Activated naive CD4-positive, alpha-beta T cell treated with anti-CD3 and anti-CD28 coated beads, Interleukin-2, amount 50 U/mL, for 16 hours (primary cell): Measurements from ENCODE around the gene FGF19.

Experiments
- DNase-seq: peaks from one replicate; pipeline ENCODE4 v3.0.0-alpha.2; 2020

Gene FGF19, protein sequence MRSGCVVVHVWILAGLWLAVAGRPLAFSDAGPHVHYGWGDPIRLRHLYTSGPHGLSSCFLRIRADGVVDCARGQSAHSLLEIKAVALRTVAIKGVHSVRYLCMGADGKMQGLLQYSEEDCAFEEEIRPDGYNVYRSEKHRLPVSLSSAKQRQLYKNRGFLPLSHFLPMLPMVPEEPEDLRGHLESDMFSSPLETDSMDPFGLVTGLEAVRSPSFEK

DNA sequence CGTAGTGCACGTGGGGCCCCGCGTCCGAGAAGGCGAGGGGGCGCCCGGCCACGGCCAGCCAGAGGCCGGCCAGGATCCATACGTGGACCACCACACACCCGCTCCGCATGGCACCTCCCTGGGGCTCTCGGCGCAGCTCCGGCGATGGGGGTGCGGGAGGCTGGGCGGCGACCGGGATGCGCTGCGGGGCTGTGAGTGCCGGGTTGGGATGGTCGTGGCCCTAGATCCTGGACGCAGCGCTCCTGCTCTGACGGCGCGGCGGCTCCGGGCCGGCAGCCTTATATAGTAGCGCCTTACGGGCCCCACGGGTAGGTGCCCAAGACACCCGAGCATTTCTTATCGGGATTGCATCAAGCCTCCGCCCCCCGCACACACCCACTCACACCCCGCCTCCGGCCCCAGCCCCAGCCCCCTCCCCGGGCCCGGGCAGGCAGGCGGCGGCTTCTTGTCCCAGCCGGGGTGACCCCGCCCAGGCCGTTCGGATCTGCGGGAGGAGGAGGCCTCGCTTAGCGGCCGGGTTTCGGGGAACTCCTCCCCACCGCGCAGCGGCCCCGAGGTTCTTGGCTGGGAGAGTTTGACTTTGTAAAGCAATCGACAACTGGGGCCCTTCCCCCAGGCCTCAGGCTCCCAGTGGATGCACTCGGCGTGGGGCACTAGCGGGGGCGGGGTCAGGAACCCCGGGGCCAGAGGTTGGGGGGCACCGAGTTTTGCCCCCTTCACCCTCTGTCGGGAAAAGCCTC lies at the start of gene FGF19:
FGF19 (minus strand) TSS at position 255 of the 740 bp plus-strand sequence; CDS start at position 109, 146 bp downstream.
- DNase-seq: no peak

DNA sequence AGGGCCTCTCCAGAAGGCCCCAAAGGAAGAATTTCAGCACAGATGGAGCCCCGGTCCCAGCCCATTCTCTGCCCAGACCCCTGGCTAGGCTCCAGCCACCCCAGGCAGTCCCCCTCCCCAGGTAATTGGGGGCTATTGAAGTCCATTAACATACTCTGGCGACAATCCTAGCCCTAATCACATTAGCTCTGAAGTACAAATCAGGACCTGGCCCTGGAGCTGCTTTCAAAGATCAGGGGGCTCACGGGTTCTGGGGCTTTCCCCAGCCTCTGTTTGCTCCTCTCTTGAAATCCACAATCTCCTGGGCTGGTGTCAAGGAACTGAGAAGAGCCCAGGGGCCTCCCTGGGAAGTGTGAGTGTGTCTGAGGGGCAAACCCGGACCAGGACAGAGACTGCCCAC lies 49.1 kb upstream of the FGF19 start:
- no peak for DNase-seq

DNA sequence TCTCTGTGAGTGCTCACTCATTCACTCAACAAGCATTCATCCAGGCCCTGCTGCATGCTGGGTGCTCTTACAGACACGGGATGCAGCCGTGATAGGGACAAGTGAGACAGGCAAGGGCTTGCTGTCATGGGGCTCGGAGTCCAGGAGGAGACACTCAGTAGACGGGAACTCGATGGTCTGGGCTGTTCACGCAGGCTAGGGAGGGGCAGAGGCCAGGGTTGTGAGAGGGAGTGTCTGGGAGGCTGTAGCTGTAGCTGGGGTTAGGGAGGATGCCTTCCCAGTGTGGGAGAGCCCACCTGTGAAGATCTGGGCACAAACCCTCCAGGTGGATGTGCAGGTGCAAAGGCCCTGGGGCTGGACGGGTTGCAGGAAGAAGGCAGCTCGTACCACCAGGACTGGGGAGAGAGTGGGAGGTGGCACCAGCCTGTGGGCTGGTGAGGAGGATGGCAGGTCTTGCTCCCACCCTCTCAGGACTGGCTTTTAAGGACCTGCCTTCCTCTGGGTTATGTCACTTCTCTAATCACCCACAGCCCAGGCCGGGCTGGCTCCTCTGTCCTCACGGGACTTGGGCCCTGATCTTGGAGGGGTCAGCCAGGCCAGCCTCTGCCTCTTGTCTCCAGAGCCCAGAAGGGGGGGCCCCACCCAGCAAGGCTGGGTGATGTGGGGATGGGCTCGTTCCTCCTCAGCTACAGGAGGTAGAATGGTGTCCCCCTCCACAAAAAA lies 47.2 kb upstream of the FGF19 start:
- no peak for DNase-seq

DNA sequence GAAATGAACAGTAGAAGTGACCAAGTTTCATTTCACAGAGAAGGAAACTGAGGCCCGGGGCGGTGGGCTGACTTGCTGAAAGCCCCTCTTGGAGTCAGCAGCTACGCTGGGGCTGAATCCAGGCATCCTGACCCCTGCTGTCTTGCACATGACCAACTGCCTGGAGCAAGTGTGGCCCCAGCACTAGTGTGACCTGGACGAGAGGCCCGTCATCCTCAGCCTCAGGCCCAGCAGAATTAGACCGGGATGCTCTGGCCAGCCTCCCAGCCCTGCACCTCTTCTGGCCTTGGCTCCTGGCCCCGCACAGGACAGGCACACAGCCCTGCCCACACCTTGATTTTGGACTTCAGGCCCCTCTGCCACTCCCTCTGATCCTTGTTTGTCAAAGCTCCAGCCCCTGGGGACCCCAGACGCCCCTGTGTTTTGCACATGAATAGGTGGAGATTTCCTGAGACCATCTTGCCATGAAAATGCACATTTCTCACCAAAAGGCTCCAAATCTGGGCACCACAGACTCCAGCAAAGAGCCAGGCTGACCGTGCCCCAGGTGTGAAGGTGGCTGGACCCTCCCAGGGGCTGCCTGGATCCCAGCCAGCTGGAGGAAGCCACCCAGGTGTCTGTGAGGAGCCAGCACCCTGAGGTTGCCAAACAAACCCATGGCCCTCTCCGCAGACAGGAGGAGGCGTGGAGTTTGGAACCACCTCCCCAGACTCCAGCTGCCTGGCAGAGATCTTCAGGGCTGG lies 46.5 kb upstream of the FGF19 start:
- no peak for DNase-seq

DNA sequence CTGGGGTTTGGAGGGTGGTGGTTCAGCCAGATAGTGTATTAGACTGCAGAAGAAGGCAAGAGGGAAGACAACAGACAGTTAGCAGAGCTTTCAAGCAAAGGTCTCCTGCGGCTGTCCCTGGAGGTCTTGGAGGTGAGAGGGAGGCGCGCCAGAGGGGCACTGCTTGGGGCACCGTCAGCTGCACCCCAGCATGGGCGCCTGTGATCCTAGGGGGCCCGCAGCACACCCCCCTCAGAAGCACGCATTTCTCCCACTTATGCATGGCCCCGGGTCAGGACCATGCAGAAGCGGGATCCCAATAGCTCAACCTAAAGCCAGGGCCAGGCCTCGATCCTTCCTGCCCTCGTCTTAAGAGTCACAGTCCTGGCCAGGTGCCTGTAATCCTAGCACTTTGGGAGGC lies 44.8 kb upstream of the FGF19 start:
- DNase-seq: no peak

DNA sequence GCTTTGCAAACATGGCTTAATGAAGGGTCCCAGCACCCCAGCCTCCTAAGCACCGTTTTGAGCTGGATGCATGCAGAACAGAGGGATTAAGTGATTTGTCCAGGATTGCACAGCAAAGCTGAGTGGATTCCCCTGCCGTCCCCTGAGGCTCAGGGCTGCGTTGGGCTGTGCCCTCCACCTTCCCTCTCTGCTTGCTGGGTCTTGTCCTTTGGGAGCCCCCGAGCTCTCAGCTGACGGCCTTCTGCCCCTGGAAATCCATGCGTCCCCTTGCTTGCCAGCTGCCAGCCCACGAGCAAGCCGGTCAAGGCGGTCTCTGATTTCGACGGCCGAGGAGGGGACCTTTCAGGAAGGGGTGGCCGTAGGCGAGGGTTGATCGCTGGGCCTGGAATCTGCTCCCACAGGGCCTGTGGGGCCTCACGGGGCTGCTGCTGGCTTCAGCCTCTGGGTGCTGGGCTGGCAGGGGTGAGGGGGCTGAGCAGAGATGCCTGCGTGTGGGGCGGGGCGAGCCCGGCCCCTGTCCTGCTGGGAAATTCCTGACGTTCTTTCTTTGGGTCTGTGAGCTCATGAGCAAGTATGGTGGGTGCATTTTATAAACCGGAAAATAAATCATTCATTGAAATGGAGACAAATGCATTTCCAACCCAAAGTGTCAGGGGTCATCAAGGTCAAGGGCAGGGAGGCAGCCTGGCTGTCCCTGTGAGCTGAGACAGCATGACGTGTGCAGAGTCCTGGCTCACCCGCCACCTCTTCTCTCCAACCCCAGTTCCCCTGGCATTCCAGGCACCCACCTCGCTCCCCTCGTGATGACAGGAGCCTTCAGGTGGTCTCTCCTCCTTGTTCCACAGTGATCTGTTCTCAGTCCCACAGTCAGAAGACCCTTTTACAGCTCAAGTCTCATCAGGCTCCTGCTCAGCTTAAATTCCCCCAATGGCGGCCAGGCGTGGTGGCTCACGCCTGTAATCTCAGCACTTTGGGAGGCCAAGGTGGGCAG lies 43.2 kb upstream of the FGF19 start:
- DNase-seq: no peak

DNA sequence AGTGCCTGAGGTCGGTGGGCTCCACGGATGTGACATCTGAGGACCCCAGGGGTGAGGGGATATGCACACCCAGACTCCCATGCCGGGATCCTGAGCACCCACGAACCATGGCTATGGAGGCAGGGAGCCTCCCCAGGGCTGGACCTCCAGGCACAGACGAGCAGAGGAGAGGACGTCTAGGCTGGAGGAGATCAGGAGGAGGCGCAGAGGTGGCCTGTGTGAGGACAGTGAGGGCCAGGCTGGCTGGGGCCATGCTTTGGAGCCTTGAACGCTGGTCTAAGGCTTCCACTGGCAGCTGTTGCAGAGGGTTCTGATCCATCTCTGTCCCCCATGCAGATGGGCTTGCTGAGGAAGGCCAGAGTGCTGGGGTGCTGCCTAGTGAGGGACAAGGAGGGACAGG lies 42.3 kb upstream of the FGF19 start:
- DNase-seq: no peak

DNA sequence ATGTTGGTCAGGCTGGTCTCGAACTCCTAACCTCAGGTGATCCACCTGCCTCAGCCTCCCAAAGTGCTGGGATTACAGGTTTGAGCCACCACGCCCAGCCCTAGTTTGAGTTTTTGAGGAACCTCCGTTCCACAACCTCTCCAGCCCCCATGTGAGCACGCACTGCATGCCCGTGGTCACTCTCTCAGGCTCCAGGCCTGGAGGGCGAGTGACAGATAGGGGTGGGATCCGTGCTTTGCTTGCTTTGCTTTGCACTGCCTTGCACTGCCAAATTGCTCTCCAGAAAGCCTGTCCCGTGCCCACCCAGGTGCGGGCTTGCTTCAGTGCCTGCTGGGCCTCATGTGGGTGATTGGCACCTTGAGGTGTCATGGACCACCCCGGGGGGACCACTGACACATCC lies 41.4 kb upstream of the FGF19 start:
- DNase-seq: no peak

DNA sequence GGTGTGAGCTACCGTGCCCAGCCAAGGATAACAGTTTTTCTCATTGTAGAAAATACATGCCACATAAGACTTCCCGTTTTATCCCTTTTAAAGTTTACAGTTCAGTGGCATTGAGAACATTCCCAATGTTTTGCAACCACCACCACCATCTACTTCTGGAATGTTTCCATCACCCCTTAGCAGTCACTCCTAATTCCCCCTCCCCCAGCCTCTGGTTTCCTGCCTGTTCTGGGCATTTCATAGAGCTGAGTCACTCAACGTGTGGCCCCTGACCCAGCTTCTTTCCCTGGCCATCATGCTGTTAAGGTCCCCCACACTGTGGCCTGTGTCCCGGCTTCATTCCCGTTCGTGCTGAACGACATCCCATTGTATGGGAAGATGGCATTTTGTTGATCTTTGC lies 40.6 kb upstream of the FGF19 start:
- DNase-seq: no peak

DNA sequence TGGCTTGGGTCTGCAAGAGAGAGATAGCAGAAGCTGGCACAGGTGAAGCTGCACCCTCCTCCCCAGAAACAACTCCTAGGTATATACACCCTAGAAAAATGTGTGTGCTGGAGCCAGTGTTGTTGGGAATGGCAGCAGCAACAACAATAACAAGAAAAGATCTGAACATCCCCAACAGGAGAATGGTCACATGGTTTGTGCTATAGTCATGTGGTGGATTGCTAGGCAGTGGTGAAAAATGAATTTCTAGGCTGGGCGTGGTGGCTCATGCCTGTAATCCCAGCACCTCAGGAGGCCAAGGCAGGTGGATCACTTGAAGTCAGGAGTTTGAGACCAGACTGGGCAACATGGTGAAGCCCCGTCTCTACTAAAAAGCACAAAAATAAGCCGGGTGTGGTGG lies 31.0 kb upstream of the FGF19 start:
- no peak for DNase-seq

DNA sequence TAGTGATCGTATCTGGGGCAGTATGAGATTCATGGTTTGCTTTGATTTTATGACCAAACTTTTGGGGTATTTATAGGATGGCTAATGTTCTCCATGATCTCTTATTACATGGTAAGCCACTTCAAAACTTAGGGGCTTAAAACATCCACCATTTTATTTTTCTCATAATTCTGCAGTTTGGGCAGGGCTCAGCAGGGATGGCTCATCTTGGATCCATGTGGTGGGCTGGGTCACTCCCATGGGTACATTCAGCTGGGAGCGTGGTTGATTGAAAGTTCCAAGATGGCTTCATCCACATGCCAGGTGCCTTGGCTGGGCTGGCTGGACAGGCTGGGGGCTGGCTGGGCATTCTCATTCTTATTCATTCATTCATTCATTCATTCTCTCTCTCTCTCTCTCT lies 30.5 kb upstream of the FGF19 start:
- no peak for DNase-seq

DNA sequence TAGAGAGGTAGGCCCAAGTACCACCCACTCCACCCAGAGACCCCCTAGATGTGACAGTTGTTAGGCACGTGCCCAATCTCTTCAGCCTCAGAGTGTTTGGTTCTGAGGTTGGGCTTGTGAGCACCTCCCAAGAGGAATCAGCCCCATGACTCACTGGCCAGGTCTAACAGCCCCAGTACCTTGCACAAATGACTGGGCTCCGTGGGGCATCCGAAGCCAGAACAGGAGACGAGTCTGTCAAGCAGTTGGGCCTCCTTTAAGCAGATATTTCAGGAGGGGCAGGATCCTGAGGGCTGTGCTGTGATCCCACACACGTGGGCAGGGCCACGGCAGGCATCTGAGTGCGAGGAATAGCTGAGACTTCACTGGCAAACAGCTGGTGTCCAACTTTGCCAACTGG lies 29.1 kb upstream of the FGF19 start:
- no peak for DNase-seq

DNA sequence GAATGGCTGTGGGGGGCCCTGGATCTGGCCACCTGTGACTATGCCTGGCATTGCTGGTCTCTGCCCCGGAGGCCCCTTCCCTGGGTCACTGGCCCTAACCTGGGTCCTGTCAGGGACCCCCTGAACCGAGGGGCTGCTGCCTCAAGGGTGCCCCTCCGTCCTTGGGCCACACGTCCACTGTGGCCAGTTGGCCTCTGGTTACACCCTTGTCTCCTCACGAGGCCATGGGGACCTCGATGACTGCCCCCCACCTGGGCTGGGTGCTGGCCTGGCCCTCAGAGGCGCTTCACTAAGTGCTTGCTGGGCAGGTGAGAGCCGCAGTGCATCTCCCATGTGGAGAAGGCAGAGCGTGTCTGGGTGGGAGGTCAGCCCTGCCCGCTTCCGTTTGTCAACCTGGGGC lies 27.3 kb upstream of the FGF19 start:
- no peak for DNase-seq

DNA sequence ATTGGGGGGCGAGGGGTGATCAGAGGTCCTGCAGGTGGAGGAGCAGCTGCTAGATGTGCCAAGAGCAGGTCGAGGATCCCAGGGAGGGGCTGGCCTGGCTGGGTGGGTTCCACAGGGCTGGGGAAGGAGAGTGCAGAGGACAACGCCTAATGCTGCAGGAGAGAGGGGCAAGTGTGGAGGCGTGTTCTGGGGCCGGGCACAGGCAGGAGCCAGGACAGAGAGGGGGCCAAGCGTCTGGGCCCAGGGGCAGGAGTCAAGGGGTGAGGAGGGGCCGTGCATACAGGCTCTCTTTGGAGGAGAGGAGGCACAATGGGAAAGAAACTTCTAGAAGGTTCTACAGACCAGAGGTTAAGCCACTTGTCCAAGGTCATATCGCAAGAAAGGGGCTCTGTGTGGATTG lies 26.7 kb upstream of the FGF19 start:
- DNase-seq: no peak

DNA sequence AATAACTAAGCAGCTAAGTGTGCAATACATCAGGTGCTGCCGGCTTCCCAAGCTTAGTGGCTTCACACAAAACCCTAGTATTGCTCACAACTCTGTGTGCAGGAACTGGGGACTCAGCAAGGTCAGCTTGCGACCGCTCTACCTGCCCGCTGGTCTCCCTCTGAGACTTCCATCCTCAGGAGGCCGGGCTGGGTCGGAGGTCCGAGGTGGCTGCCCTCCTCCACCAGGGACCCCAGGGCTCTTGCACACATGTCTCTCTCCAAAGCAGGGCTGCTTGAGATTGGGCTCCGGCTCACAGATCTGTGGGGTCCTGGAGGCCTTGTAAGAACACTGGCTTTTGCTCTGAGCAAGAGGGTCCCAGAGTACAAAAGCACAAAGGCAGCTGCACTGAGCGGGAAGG lies 25.4 kb upstream of the FGF19 start:
- DNase-seq: no peak

DNA sequence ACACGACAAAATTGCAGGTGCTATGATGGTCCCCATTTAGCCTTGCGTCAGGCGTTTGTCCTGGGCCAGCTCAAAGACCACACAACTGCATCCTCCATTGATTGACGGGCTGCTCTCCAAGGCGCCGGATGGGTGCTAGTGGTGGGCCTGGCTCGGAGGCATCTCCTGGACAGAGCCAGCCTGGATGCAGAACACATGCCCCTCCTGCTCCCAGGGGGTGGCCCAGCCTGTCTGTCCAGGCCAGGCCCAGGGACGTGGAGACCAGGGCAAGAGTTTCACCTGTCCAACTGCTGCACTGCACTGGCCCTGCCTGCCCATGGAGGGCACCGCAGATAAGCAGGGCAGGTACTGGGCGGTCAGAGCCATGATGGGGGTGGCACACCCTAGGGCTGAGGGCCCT lies 23.4 kb upstream of the FGF19 start:
- no peak for DNase-seq

DNA sequence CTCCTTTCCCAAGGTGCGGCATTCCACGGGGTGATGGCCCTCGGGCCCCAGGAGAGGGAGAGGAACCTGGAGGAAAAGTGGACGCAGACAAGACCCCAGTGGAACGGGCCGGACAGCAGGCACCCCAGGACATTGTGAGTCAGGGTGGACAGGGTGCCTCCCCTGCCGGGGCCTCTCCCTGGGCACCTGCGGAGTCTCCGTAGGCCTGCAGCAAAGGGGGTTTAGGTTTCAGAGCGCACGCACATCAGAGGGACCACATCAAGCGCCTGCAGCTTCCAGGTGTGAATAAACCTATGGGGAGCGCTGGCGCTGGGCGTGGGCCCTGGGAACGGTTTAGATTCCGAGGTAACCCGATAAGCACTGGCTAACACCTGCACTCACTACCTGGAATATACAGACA lies 22.7 kb upstream of the FGF19 start:
- no peak for DNase-seq

DNA sequence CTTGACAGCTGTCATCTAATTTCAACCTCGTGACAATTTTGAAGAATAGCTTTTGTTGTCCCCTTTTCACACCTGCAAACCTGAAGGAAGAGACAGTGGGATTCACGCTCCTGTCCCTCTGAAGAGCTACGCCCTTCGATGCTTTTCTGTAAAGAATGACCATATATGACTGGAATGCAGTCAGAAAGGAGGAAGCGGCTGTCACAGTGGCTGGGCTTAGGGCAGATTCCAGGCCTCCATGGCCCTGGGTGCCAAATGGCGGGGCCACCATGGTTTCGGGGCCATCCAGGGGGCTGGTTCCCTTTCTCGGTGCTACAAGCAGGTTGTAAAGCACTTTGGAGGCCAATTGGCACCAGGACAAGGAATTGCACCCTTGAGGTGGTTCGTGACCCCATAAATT lies 22.2 kb upstream of the FGF19 start:
- DNase-seq: no peak

DNA sequence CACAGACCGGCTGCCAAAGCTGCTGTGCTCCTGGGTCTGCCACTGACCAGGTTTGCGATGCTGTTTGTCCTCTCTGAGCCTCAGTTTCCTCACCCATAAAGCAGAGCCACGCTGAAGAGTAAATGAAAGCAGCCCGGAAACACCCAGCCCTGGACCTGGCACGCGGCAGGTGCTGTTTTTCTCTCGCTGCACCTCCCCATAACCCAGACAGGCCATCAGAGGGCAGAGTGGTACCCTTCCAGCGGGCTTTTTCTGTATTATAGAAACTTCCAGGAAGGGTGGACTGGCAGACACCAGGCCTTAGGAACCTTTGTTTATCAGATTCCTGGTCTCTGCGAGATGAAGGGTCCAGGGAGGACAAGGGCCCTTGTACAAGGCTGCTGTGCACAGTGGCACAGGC lies 17.9 kb upstream of the FGF19 start:
- no peak for DNase-seq

DNA sequence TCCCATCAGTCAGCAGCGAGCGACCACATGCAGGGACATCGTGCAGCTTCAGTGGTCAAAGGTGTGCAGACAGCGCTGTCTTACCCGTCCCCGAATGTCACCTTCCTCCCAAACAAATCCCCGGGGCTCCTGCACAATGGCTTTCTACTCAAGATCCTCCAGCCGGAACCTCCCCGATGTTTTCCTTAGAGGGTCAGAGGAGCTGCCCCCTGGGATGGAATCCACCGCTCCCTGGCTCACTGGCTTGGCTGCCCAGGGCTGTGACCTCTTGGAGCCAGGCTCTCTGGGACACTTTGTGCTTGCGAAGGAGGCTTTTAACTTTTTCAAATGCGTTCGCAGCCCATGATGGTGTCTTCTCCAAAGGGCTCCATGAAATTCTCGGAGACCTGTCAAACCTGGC lies 17.3 kb upstream of the FGF19 start:
- no peak for DNase-seq

DNA sequence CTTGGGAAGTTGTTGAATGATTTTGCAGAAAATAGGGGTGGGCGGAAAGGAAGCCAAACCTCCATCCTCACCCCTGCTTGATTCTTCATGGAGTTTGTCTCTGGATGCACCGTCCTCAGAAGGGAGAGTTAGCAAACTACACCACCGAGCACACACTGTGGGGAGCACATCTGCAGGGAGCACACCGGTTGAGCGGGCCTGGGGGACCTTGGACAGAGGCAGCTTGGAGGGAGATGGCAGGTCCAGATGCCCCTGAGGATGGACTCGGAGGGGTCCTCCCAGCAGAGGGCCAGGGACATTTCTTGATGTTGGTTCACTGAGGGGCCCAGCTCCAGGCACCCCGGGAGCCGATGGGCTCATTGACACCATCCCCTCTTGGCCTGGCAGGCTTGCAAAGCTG lies 15.1 kb upstream of the FGF19 start:
- no peak for DNase-seq

DNA sequence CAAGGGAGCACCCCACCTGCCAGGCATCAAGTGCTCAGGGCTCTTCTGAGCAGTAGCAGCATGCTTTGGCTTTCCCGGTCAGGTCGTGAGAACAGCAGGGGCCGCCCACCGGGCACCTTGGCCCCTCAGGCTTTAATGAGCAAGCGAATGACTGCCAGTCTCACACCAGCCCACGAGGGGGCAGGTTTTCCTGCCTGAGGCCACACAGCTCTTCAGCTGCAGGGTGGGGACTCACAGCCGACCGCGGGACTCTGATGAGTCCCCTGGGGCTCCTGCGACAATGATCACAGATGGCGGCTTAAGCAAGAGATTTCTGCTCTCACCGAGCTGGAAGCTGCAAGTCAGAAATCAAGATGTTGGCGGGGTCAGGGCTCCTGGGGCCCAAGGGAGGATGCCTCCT lies 14.3 kb upstream of the FGF19 start:
- no peak for DNase-seq
